CD8-positive, alpha-beta memory T cell (primary cell): ENCODE data around the gene ATG10. TPM values are rescaled to one million over a fixed set of nuclear protein-coding genes. Genes with fewer than 3 reads are reported as not detected.

Experiments used
- CTCF ChIA-PET: fragments of 350-600 bp; sonication (Branson Sonifier 250); formaldehyde crosslinking; loops from one replicate; lab custom pipeline; 2021; ENCODE audit warnings: antibody characterized with exemption; lab: Charles Lee
- POLR2A ChIA-PET: fragments of 350-600 bp; sonication (Branson Sonifier 250); formaldehyde crosslinking; loops from one replicate; lab custom pipeline; 2021; ENCODE audit warnings: antibody characterized with exemption; lab: Charles Lee
- DNase-seq, 5 donors: peaks; one replicate each; pipeline versions ENCODE4 v3.0.0 to v3.0.0-alpha.2; 2020 to 2022; ENCODE audit warnings: mixed read lengths in 1 of 5
- H3K27ac ChIP-seq: one replicate; pipeline ENCODE4 v1.7.0; 2013; ENCODE audit warnings: low read depth, mild to moderate bottlenecking, low read length, moderate library complexity
- H3K27me3 ChIP-seq: 2 replicates; pipeline ENCODE4 v1.7.0; 2013; ENCODE audit warnings: low read length, mild to moderate bottlenecking; ENCODE audit not compliant: insufficient read depth, poor library complexity, severe bottlenecking
- H3K36me3 ChIP-seq: 2 replicates; pipeline ENCODE4 v1.7.0; 2013; ENCODE audit warnings: mild to moderate bottlenecking, low read length, moderate library complexity; ENCODE audit not compliant: insufficient read depth
- H3K4me1 ChIP-seq: 2 replicates; pipeline ENCODE4 v1.7.0; 2013; ENCODE audit warnings: mild to moderate bottlenecking, low read length, moderate library complexity; ENCODE audit not compliant: insufficient read depth
- H3K4me3 ChIP-seq: 2 replicates; pipeline ENCODE4 v1.7.0; 2013; ENCODE audit warnings: mild to moderate bottlenecking, low read length
- H3K9me3 ChIP-seq: 2 replicates; pipeline ENCODE4 v1.7.0; 2013; ENCODE audit warnings: mild to moderate bottlenecking, low read length
- H3K27ac Mint-ChIP-seq, 8 donors: one replicate each; pipeline ENCODE4 v1.8.0; 2020 to 2021; ENCODE audit warnings: mixed read lengths in 8 of 8, mild to moderate bottlenecking in 6 of 8, inconsistent platforms in 3 of 8, moderate library complexity in 3 of 8
- H3K27me3 Mint-ChIP-seq, 2 donors: one replicate each; pipeline ENCODE4 v1.8.0; 2020 to 2021; ENCODE audit warnings: mixed read lengths in 2 of 2, mild to moderate bottlenecking in 1 of 2, moderate library complexity in 1 of 2
- H3K36me3 Mint-ChIP-seq, 3 donors: one replicate each; pipeline ENCODE4 v1.8.0; 2020 to 2021; ENCODE audit warnings: mixed read lengths in 3 of 3, inconsistent platforms in 1 of 3, mild to moderate bottlenecking in 1 of 3
- H3K4me1 Mint-ChIP-seq, 3 donors: one replicate each; pipeline ENCODE4 v1.8.0; 2020 to 2021; ENCODE audit warnings: mixed read lengths in 3 of 3, inconsistent platforms in 1 of 3, mild to moderate bottlenecking in 1 of 3
- H3K4me3 Mint-ChIP-seq, 7 donors: one replicate each; pipeline ENCODE4 v1.8.0; 2020 to 2021; ENCODE audit warnings: mixed read lengths in 7 of 7, mild to moderate bottlenecking in 6 of 7, moderate library complexity in 4 of 7, inconsistent platforms in 2 of 7
- H3K9me3 Mint-ChIP-seq, 5 donors: one replicate each; pipeline ENCODE4 v1.8.0; 2020 to 2022; ENCODE audit warnings: mixed read lengths in 5 of 5, mild to moderate bottlenecking in 3 of 5, moderate library complexity in 2 of 5, inconsistent platforms in 1 of 5
- polyA plus RNA-seq: library from polyadenylated mRNA; unstranded; fragments of 300-500 nt; fragmentation: Illumina TruSeq; gene quantifications from one replicate; pipeline ENCODE4 v1.2.3, GENCODE V29; 2021
- total RNA-seq, 2 experiments: library from RNA; stranded (reverse); gene quantifications; one replicate each; pipeline ENCODE4 v1.2.3, GENCODE V29; 2021

ATG10 gene
- total and polyA plus RNA-seq, 3 experiments from 2014 or later, result 8.3 to 10.3 (median 8.8) TPM

- Mint-ChIP-seq H3K36me3 (peaks cover 13 to 42% (median 18%) of the 10 kb centered on the region in 3 donors), H3K4me1 (no peaks in the 10 kb centered on the region), H3K27me3 (no peaks in the 10 kb centered on the region), H3K9me3 (peaks cover 17 to 24% (median 20%) of the 10 kb centered on the region in 5 donors), H3K27ac (peak overlapping the region in 1 of 8 donors; percentile 12), H3K4me3 (no peak overlapping the region)
- H3K9me3 ChIP-seq, result peaks cover 3% of the 10 kb centered on the region
- H3K27me3 ChIP-seq, result no peaks in the 10 kb centered on the region
- no peaks in the 10 kb centered on the region for H3K4me1 ChIP-seq
- H3K36me3 ChIP-seq, result no peaks in the 10 kb centered on the region
- no peak overlapping the region for H3K27ac ChIP-seq
- POLR2A ChIA-PET, result no interaction called here
- no peak overlapping the region for H3K4me3 ChIP-seq
- CTCF ChIA-PET, result no interaction called here
- DNase-seq, result no peak
Measured at GRCh38 chr5:82044010-82044409, 72.2 kb downstream of the ATG10 start.

DNA sequence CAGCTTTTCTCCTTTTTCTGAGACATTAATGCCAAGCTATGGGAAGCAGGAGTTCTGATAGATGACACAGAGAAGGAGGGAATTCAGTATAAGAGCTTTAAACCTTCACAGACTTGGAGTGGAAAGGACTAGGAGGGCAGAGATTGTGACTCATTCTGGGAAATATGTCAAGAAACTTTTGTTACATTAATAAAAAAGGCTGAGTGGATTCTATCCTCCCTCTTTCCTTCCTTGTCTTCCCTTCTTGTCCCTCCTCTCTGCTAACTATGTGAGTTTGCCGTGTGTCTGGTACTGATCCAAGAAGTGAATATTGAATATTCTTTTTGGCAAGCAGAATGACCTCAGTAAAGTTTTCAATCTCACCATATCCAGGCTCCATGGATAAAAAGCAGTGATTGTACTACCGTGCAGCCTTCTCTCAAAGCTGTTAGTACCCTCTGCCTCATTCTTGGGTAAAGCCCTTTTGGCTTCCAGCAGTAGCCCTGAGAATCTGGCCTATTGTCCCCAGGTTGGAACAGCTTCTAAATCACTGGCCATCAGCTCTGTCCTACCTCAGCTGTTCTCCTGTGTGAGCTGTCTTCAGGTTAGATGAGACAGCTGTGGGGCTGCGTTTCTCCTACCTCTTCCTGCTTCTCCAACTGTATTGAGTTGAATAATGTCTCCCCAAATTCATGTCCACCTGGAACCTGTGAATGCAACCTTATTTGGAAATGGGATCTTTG lies 73.9 kb downstream of the ATG10 start:
- Mint-ChIP-seq H3K36me3 (peaks cover 11 to 34% (median 18%) of the 10 kb centered on the region in 3 donors), H3K27ac (no peak overlapping the region), H3K27me3 (no peaks in the 10 kb centered on the region), H3K4me3 (no peak overlapping the region), H3K9me3 (peaks cover 17 to 24% (median 20%) of the 10 kb centered on the region in 5 donors), H3K4me1 (no peaks in the 10 kb centered on the region)
- Histone ChIP-seq H3K27me3 (no peaks in the 10 kb centered on the region), H3K4me3 (no peak overlapping the region), H3K27ac (no peak overlapping the region), H3K4me1 (no peaks in the 10 kb centered on the region), H3K36me3 (no peaks in the 10 kb centered on the region), H3K9me3 (peaks cover 3% of the 10 kb centered on the region)
- DNase-seq, result no peak
- POLR2A ChIA-PET, result no interaction called here
- CTCF ChIA-PET, result no interaction called here

GRCh38 chr5:82046276-82046647 lies 74.4 kb downstream of the ATG10 start:
- H3K4me1 ChIP-seq, result no peaks in the 10 kb centered on the region
- Mint-ChIP-seq H3K4me3 (no peak overlapping the region), H3K9me3 (peaks cover 17 to 24% (median 20%) of the 10 kb centered on the region in 5 donors), H3K27ac (no peak overlapping the region), H3K36me3 (peaks cover 11 to 34% (median 18%) of the 10 kb centered on the region in 3 donors), H3K4me1 (no peaks in the 10 kb centered on the region), H3K27me3 (no peaks in the 10 kb centered on the region)
- H3K4me3 ChIP-seq, result no peak overlapping the region
- no peak overlapping the region for H3K27ac ChIP-seq
- H3K27me3 ChIP-seq, result no peaks in the 10 kb centered on the region
- ChIA-PET CTCF (no interaction called here), POLR2A (no interaction called here)
- no peaks in the 10 kb centered on the region for H3K36me3 ChIP-seq
- DNase-seq, result no peak
- H3K9me3 ChIP-seq, result peaks cover 3% of the 10 kb centered on the region

DNA sequence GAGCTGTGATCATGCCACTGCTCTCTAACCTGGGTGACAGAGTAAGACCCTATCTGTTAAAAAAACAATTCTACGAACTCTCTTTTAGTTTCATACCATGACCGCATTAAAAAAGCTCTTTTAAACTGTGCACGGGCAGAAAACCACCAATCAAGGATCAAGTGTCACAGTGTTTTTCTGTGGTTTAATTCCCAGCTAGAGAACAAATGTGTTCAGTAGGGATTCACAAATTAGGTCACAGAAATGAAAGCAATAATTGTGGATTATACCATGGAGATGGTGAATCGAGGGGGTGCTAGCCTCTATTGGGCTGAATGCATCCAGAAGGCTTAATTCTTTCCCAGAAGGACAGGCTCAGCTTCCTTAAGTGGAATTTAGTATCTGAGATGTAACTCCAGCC lies 79.1 kb downstream of the ATG10 start:
- Mint-ChIP-seq H3K27me3 (no peaks in the 10 kb centered on the region), H3K4me3 (no peak overlapping the region), H3K4me1 (peaks cover 0 to 3% (median 3%) of the 10 kb centered on the region in 3 donors), H3K27ac (peak overlapping the region in 1 of 8 donors; percentile 77), H3K36me3 (peaks cover 0 to 5% (median 0%) of the 10 kb centered on the region in 3 donors), H3K9me3 (peaks cover 0 to 8% (median 3%) of the 10 kb centered on the region in 5 donors)
- ChIA-PET CTCF (no interaction called here), POLR2A (no interaction called here)
- H3K27ac ChIP-seq, result no peak overlapping the region
- no peaks in the 10 kb centered on the region for H3K27me3 ChIP-seq
- no peak overlapping the region for H3K4me3 ChIP-seq
- H3K4me1 ChIP-seq, result no peaks in the 10 kb centered on the region
- H3K36me3 ChIP-seq, result no peaks in the 10 kb centered on the region
- DNase-seq, result no peak
- H3K9me3 ChIP-seq, result no peaks in the 10 kb centered on the region

GRCh38 chr5:82054004-82054710 lies 82.3 kb downstream of the ATG10 start:
- Histone ChIP-seq H3K27ac (no peak overlapping the region), H3K4me1 (no peaks in the 10 kb centered on the region), H3K4me3 (no peak overlapping the region), H3K27me3 (no peaks in the 10 kb centered on the region), H3K9me3 (no peaks in the 10 kb centered on the region), H3K36me3 (no peaks in the 10 kb centered on the region)
- Mint-ChIP-seq H3K9me3 (no peaks in the 10 kb centered on the region), H3K4me3 (no peak overlapping the region), H3K27me3 (no peaks in the 10 kb centered on the region), H3K36me3 (peaks cover 0 to 5% (median 0%) of the 10 kb centered on the region in 3 donors), H3K27ac (peak overlapping the region in 2 of 8 donors; percentile 18 to 22), H3K4me1 (peaks cover 0 to 4% (median 3%) of the 10 kb centered on the region in 3 donors)
- ChIA-PET POLR2A (no interaction called here), CTCF (no interaction called here)
- DNase-seq, result no peak

GRCh38 chr5:82057051-82057450 lies 85.2 kb downstream of the ATG10 start:
- Histone ChIP-seq H3K27me3 (no peaks in the 10 kb centered on the region), H3K4me3 (no peak overlapping the region), H3K4me1 (no peaks in the 10 kb centered on the region), H3K36me3 (no peaks in the 10 kb centered on the region), H3K27ac (no peak overlapping the region), H3K9me3 (no peaks in the 10 kb centered on the region)
- ChIA-PET POLR2A (no interaction called here), CTCF (no interaction called here)
- H3K27me3 Mint-ChIP-seq, result no peaks in the 10 kb centered on the region
- H3K4me1 Mint-ChIP-seq, result peaks cover 0 to 4% (median 3%) of the 10 kb centered on the region in 3 donors
- DNase-seq, result no peak
- no peaks in the 10 kb centered on the region for H3K9me3 Mint-ChIP-seq
- peaks cover 0 to 4% (median 1%) of the 10 kb centered on the region in 3 donors for H3K36me3 Mint-ChIP-seq
- no peak overlapping the region for H3K4me3 Mint-ChIP-seq
- H3K27ac Mint-ChIP-seq, result no peak overlapping the region

GRCh38 chr5:82058710-82059109 lies 86.9 kb downstream of the ATG10 start:
- H3K27me3 ChIP-seq, result no peaks in the 10 kb centered on the region
- Mint-ChIP-seq H3K4me3 (no peak overlapping the region), H3K36me3 (peaks cover 0 to 4% (median 1%) of the 10 kb centered on the region in 3 donors), H3K27me3 (no peaks in the 10 kb centered on the region), H3K9me3 (no peaks in the 10 kb centered on the region), H3K27ac (no peak overlapping the region), H3K4me1 (peaks cover 0 to 1% (median under 1%) of the 10 kb centered on the region in 3 donors)
- H3K4me1 ChIP-seq, result no peaks in the 10 kb centered on the region
- no peaks in the 10 kb centered on the region for H3K9me3 ChIP-seq
- ChIA-PET POLR2A (no interaction called here), CTCF (no interaction called here)
- no peaks in the 10 kb centered on the region for H3K36me3 ChIP-seq
- DNase-seq, result no peak
- H3K4me3 ChIP-seq, result no peak overlapping the region
- H3K27ac ChIP-seq, result no peak overlapping the region

- no peak for DNase-seq
- Mint-ChIP-seq H3K36me3 (no peaks in the 10 kb centered on the region), H3K27ac (peak overlapping the region in 1 of 8 donors; percentile 32), H3K27me3 (no peaks in the 10 kb centered on the region), H3K4me3 (no peak overlapping the region), H3K9me3 (no peaks in the 10 kb centered on the region), H3K4me1 (peaks cover 3 to 20% (median 14%) of the 10 kb centered on the region in 3 donors)
- H3K9me3 ChIP-seq, result no peaks in the 10 kb centered on the region
- no peak overlapping the region for H3K27ac ChIP-seq
- H3K4me1 ChIP-seq, result no peaks in the 10 kb centered on the region
- no peaks in the 10 kb centered on the region for H3K27me3 ChIP-seq
- H3K4me3 ChIP-seq, result no peak overlapping the region
- ChIA-PET POLR2A (no interaction called here), CTCF (no interaction called here)
- H3K36me3 ChIP-seq, result no peaks in the 10 kb centered on the region
Measured at GRCh38 chr5:82066791-82067190, 95.0 kb downstream of the ATG10 start.
